SKM-1 (cell line): ENCODE results near the gene CA5A.
"Not testable (repeated sequence)": the region's sequence is repeated elsewhere in the genome, so short reads cannot be mapped to it uniquely, and the experiment has no call there.

Source experiments
- DNase-seq: peaks from one replicate; lab custom pipeline; 2025; ENCODE audit not compliant: unreplicated experiment; lab: John Stamatoyannopoulos, UW

Gene CA5A

DNA sequence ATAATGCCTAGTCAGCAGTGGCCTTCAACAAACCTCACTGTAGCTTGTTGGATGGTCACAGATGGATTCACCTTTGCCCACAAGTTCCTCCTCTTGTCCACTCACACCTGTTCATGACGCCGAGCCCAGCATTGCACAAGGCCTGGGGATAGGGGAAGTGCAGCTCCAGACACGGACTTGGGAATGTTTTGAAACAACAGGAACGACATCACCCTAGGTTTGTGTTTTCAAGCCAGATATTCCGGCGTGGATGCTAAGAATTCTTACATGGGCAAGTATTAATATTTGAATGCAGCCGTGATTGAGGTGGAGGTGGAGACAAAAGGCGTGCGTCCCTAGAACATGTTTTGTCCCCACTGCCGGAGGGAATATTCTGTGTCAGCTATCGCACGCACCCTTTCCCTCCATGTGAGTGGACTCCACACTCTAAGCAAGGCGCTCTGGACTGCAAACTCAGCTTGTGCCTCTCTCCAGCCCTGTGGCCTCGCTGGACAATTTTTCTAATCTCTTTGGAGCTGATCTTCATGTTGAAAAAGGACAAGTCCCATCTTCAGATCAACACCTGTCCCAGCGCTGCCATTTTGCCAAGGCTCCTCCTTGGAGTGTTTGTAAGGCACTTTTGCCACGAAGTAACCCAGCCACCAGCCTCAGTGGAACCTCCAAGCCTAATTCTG lies 12.9 kb upstream of the CA5A start:
- no peak for DNase-seq

DNA sequence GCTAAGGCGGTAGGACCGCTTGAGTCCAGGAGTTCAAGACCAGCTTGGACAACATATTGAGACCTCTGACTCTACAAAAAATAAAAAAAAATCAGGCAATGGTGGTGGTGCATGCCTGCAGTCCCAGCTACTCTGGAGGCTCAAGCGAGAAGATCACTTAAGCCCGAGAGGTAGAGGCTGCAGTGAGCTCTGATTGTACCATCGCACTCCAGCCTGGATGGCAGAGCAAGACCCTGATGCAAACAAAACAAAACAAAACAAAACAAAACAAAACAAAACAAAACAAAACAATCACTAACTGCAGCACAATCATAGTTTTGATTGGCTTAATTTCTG lies 12.4 kb upstream of the CA5A start:
- DNase-seq, result no peak

DNA sequence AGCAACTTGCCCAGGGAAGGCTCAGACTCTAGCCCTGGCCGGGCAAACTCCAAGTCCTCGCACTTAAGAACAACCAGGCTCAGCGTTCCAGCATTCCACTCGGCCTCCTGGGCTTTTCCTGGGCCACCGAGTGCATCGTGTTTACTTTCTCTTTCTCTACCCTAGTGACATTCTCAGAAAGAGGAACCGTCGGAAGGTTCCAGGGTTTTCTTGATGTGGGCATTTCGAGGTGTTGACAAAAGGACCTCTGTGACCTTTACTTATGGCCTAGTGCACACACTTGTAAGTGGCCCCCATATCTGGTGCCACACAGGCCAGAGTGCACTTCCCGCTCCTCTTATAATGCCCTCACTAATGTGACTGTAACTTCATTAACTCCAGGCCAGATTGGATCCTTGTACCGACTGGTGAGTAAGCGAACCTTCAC lies 11.8 kb upstream of the CA5A start:
- DNase-seq, result no peak

DNA sequence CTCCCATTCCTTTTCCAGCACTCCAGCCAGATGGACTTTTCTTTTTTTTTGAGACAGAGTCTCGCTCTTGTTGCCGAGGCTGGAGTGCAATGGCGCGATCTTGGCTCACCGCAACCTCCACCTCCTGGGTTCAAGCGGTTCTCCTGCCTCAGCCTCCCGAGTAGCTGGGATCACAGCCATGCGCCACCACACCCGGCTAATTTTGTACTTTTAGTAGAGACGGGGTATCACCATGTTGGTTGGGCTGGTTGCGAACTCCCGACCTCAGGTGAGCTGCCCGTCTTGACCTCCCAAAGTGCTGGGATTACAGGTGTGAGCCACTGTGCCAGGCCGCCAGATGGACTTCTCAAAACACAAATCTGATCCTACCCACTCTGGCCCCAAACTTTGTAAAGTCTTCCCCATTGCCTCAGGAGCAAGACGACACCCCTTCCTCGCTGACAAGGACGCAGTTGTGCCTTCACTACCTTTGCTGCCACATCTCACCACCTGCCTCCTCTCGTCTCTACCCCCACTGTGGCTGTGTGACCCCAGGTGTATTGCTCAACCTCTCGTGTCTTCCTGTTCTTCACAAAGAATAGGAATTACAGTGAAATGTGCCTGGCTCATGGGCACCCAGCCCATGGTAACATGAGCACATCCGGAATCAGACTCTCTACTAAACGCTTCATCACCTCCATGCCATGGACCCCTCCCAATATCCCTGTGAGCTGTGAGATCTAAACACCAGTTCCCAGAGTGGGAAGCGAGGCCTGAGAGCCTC lies 11.2 kb upstream of the CA5A start:
- DNase-seq, result no peak

- no peak for DNase-seq
These were observed 10.4 kb upstream of the CA5A start for GRCh38 chr16:87946596-87947347.

DNA sequence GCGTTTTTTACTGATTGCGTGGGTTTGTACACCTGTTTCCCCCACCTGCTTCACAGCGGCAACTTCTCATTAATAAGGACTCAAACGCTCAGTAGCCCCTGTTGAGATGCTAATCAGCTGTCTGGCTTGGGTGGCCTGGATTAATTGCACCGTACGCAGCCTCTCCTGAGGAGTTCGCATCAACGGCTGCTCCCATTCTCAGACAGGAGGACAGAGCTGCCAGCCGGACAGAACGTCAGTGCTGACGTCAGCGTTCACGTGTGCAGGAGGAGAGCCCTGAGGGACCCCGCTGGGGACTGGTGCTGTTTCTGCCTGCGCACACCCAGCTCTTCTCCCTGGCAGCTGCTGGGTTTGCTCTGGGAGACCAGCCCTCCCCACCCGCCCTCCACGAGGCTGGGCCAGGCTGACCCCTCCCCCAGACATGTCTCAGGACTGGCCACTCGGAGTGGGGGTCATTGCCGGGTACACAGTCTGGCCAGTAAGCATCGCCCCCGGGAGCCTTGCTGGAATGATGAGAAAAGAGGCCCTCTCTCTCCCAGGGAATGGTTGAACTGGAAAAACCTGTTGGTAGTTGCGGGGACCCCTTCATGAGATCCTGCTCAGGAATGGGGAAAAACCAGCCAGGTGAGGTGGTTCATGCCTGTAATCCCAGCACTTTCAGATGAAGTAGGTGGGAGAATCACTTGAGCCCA lies 9.2 kb upstream of the CA5A start:
- no peak for DNase-seq

DNA sequence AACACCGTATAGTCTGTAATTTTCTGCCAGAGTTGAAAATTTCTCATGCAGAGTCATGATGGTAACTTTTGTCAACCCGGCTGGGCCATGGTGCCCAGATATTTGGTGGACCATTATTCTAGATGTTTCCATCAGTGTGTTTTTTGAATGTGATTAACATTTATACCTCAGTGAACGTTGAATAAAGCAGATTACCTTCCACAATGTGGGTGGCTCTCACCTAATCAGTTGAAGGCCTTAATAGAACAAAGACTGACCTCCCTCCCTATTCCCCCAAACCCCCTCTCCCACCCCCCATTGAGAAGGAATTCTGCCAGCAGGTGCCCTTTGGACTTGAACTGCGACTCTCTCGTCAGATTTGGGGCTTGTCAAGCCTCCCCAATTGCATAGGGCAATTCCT lies 6.4 kb upstream of the CA5A start:
- DNase-seq, result no peak

GRCh38 chr16:87939562-87940423 lies 3.5 kb upstream of the CA5A start:
- no peak for DNase-seq

DNA sequence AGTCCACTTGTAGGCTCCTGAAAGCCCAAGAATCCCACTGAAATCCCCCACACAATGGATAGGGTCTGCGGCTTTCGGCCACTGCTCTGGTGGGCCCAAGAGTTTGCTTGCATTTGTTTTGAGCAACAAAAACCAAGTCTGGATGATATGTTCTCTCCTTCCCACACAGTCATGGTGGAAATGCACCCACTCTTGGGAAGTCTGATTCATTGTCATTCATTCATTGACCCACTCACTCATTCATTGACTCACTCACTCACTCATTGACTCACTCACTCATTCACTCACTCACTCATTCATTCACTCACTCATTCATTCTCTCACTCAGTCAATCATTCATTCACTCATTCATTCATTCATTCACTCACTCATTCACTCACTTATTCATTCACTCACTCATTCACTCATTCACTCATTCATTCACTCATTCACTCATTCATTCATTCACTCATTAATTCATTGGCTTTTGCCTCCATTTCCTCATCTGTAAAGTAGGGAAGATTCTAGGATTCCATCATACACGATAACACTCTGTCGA lies 2.2 kb upstream of the CA5A start:
- DNase-seq, result no peak

DNA sequence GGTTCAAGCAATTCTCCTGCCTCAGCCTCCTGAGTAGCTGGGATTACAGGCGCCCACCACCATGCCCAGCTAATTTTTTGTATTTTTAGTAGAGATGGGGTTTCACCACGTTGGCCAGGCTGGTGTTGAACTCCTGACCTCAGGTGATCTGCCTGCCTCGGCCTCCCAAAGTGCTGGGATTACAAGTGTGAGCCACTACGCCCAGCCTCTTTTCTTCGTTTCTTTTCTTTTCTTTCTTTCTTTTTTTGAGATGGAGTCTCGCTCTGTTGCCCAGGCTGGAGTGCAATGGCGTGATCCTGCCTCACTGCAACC lies 858 bp upstream of the CA5A start:
- DNase-seq, result not testable (repeated sequence)

DNA sequence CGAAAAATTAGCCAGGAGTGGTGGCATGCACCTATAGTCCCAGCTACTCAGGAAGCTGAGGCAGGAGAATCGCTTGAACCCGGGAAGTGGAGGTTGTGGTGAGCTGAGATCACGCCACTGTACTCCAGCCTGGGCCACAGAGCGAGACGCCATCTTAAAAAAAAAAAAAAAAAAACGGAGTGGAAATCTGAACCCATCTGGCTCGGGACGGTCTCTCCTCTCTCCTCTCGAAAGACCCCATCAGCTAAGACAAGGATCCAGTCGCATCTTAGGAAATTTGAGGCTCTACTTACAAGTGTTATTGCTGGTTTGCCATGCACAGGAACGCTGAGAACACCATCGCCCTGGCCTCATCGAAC lies 334 bp downstream of the CA5A start:
- DNase-seq, result not testable (repeated sequence)

DNA sequence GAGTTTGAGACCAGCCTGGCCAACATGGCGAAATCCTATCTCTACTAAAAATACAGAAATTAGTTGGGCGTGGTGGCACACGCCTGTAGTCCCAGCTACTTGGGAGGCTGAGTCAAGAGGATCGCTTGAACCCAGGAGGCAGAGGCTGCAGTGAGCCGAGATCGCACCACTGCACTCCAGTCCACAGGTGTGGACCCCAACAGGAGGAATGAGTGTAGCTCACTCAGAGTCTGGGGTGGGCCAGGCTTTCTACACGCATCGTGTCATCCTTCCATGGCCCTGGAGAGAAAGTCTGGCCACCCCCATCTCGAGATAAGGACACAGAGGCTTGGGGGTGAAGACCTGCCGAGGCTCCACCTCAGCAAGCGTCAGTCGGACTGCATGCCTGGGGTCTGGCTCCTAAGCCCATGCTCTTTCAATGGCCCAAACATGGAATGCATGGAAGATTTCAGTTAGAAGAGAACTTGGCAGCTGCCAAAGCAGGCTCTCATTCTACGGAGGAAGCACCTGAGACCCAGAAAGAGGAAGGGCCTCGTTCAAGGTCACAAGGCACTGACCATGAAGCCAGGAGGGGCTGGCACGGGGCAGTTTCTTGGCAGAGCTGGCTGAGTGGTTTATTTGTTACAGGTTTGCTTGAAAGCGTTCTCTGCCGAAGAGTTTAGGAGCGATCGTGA lies 1.4 kb downstream of the CA5A start:
- DNase-seq, result not testable (repeated sequence)

DNA sequence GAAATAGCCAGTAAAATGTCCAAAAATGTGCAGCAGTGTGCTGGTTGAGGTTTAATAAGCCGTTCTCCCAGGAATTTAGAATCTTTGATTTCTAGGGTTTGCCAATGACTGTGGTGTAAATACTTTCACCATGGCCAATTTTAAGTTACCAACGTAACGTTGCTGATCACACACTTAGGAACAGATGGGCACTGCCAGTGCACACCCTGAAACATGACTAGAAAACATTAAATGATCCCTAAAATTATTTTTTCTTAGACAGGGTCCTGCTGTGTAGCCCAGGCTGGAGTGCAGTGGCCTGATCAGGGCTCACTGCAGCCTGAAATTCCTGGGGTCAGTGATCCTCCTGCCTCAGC lies 3.2 kb downstream of the CA5A start:
- no peak for DNase-seq

DNA sequence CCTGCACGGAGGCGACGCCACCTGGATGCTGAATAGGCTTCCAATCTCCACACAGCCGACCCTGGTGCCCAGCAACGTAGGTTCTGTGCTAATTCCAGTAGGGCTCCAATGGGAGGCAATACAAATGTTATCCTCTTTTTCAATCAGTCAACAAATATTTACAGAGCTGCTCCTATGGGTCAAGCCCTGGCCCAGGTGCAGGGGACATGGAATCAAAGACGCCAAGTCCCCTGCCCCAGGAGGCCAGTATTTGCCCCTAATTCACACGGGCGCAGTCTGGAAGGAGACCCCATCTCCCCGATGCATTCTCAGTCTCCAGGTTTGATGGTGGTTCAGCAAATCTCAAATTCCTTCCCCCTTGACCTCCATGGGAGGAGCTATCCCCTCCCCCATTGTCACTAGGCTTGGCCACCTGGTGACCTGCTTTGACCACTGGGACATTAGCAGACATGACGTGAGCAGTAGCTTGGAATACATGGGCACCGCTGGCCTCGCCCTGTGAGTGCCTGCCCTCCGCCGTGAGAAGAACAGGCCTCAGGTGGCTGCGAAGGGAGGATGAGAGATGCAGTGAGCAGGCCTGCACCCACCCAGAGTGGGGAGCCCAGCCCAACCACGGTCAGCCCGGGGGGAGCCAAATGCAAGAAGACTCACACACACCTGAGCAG lies 3.7 kb downstream of the CA5A start:
- DNase-seq, result not testable (repeated sequence)

GRCh38 chr16:87931504-87931903 lies 4.8 kb downstream of the CA5A start:
- no peak for DNase-seq

DNA sequence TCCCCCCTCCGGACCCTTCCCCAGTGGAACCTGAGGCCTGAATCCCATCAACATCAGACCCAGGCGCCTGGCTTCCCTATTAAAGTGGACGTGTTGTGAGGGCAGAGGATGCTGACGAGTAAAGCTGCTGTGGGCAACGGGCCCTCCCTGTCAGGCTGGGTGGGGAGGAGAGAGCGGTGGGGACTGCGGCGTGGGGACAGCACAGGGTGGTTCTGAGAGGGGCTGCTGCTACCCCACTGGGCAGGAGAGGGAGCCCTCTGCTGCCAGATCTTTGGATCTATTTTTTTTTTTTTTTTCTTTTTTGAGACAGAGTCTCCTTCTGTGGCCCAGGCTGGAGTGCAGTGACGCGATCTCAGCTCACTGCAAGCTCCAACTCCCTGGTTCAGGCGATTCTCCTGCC lies 5.9 kb downstream of the CA5A start:
- DNase-seq, result no peak

DNA sequence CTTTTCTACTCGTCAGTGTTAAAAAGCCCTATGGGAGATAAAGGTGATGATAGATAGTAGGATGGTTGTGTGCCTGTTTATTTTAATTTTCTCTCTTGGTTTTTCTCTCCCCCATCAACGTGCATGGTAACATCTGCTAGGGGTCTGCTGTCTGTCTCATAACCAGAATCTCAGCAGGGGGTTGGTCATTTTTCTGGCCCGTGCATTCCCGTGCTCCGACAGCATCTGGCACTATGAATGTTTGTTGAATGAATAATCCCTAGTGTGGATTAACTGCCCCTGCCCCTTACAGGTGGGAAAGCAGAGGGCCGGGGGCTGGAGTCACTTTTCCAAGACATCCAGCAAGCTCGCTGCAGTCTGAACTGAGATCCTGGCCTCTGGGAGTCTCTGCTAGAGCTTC lies 6.3 kb downstream of the CA5A start:
- DNase-seq, result no peak

DNA sequence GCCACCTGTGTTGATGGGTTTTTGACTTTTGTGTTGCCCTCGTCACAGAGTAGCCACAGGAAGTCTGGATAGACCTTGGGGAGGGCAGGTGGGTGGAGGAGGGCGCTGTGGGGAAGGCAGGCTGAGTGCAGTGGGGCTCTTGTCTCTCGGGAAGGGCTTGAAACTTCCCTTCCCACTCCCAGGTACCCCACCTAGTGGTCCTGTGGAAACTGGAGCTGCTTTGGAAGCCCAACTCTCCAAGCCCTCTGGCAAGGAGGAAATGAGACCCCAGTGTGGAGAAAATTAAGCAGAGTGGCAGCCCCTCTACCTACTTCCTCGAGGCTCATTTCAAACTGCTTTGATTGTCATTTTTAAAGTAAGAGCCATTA lies 9.2 kb downstream of the CA5A start:
- no peak for DNase-seq

GRCh38 chr16:87926246-87927194 lies 9.8 kb downstream of the CA5A start:
- no peak for DNase-seq
